HUDEP-2 (cell line): ENCODE measurements around the gene LAMA2.
"Not testable (repeated sequence)": the region's sequence is repeated elsewhere in the genome, so short reads cannot be mapped to it uniquely, and the experiment has no call there.

Experiments
- DNase-seq, 76 experiments: peaks; one replicate each; lab custom pipeline; 2025; ENCODE audit not compliant: unreplicated experiment in 76 of 76; lab: John Stamatoyannopoulos, UW

LAMA2 gene

DNA sequence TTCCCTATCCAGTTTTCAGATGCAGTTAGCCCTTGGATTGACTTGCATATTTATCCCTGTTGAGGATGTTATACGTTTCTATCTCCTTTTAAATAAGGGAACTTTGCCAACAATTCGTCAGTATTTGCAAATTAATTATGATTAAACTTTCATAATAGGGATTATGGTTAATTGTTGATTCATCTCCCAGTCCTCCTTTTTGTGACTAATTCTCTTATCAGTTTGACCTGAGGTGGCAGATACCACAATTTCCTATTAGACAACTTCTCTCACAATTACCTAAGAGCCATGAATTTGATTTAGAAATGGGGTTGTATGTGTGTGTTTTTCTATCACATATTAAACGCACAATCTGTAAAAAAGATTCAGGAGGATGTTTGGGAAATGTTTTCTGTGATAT, 172.9 kb downstream of the LAMA2 start:
- DNase-seq: no peak

DNA sequence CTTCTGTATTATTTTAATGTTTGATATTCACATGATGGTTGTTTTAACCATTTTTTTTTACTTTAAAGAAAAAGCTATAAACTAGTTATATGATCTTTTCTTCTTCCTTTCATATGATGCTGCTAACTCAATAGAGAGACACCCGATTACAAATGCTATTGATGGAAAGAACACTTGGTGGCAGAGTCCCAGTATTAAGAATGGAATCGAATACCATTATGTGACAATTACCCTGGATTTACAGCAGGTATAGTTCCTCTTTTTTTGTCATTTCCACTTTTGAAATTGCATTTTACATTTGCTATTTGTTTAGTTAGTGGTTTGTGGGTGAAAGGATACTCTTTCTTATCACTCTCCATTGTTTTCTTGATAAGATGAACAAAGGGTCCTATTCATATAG, 176.7 kb downstream of the LAMA2 start:
- DNase-seq: no peak

GRCh38 chr6:129069006-129069405, 186.1 kb downstream of the LAMA2 start:
- no peak for DNase-seq

GRCh38 chr6:129073051-129073450, 190.1 kb downstream of the LAMA2 start:
- no peak for DNase-seq

- DNase-seq: no peak
These were observed 190.9 kb downstream of the LAMA2 start for GRCh38 chr6:129073691-129074395.

DNA sequence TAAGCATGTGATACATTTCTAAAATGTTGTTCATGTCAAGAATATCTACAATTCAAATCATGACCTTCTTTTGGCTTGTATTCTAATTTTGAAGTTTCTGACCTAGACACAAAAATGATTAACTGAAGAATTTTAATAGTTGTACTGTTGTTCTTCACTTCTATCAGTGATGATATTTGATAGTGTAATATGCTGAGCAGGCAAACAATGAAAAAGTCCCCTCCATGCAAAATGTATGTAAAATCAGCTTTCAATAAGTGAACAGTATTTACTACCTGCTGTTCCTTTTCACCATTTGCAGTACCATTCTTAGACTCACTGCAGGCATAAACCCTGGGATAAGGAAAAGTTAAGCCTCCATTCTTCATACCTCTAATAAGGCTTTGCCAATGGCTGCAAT, 201.5 kb downstream of the LAMA2 start:
- DNase-seq: no peak

GRCh38 chr6:129088481-129088880, 205.5 kb downstream of the LAMA2 start:
- DNase-seq: not testable (repeated sequence)

- no peak for DNase-seq
These were observed 206.4 kb downstream of the LAMA2 start for GRCh38 chr6:129089357-129089756.

DNA sequence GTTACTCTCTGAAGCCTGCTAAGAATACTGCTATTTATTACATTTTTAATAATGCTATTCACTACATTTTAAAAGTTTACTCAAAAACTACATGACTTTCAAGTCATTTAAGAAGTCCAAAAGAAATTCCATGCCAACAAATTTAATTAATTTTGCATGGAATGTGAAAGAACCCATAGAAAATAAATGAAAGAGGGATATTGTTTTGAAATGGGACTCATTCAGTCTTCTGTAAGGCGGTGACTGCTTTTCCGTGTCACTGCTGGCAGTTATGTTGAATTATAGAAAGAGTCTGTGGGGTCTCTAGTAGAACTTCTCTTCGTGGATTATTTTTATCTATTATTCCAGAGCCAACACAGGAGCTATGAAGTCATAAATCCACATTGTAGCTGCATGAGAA, 211.2 kb downstream of the LAMA2 start:
- DNase-seq: no peak

DNA sequence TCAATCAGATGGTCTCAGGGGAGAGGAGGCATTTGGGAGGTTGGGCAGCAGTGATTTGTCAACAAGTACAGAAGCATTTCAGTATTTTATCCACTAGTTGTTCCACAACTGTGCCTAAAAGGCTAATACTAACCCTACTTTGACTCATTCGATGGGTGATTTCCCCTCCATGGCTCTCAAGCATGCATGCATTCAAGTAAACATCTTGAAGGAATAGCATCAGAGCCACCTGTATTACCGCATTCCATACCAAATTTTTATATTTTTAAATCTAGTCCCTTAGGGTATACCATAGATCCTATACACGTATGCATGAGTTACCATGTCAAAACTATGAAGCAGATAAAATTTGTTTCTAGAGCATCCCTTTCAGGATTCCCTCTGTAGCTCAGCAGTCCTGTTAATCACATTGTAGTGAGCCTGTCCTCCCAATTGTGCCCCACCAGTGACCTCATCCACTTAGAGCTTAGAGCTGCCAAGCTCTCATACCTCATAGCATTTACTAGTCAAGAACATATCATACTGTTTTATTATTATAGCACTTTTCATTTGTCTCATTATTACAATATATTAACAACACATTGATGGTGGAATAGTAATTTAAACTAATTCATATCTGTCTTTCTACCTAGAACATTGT, 213.8 kb downstream of the LAMA2 start:
- DNase-seq: no peak

DNA sequence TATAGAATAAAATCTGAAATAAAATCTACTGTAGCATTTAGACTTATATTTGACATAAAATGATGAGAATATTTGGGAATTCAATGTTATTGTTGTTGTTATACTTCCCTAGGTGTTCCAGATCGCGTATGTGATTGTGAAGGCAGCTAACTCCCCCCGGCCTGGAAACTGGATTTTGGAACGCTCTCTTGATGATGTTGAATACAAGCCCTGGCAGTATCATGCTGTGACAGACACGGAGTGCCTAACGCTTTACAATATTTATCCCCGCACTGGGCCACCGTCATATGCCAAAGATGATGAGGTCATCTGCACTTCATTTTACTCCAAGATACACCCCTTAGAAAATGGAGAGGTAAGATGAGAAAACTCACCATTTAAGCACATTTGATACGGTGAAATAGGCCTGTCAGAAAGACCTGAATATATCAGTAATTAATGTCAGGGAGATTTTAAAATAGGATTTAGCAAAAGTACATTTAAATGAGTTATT, 215.2 kb downstream of the LAMA2 start:
- no peak for DNase-seq

GRCh38 chr6:129099696-129100095, 216.8 kb downstream of the LAMA2 start:
- no peak for DNase-seq

GRCh38 chr6:129100164-129100563, 217.2 kb downstream of the LAMA2 start:
- no peak for DNase-seq

DNA sequence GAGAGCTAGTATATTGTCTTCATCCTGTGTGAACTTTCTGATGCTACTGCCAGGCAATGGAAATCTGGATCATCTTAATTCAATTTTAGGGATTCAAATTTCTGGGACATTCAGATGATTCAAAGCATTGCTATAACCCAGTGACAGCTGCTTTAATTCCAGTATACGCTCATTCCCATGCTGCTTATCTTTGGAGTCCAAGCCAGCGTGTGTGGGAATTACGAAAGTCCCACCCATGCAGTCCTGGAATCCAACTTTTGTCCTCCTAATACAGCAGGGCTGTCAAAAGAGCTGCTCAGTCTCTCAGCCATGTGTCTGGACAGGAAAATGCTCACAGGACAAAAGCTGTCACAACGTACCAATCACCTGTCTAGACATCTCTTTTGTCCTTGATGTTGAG, 219.8 kb downstream of the LAMA2 start:
- DNase-seq: no peak

- no peak for DNase-seq
These were observed 221.2 kb downstream of the LAMA2 start for GRCh38 chr6:129104131-129104530.

DNA sequence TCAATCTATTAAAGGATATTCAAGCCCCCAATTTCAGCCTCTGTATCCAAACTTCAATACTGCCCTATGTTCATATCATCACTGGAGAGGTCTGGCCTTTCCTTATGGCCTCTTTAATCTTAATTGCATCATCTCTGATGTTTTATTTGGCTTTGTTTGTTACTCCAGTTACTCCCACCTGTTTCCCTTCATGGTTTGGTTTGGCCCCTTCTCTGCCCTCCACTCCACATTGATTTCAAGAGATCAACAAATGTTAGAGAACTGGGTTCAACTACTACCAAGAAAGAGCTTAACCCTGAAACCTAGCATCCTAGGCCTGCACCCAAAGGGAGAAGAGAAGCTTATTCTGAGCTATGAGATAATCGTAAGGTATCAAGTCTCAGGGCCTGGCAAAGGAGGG, 221.6 kb downstream of the LAMA2 start:
- DNase-seq: no peak

DNA sequence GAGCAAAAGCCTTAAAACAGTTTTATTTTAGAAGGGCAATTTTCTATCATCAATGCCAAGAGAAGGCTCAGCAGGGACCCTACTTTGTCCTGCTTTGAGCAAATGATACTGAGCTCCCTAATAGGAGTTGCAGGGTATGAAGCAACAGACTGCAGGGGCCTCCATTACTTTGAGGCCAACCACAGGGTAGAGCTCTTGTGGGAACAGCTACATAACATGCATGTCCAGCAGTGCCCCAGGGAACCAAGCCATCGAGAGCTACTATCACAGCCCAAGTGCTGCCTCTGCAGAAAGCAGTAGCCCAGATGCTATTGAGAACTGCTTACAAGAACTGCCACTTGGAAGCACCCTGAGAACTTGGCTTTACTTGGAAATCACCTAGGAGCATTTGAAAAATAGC, 222.1 kb downstream of the LAMA2 start:
- DNase-seq: no peak

- no peak for DNase-seq
These were observed 222.9 kb downstream of the LAMA2 start for GRCh38 chr6:129105793-129106192.

DNA sequence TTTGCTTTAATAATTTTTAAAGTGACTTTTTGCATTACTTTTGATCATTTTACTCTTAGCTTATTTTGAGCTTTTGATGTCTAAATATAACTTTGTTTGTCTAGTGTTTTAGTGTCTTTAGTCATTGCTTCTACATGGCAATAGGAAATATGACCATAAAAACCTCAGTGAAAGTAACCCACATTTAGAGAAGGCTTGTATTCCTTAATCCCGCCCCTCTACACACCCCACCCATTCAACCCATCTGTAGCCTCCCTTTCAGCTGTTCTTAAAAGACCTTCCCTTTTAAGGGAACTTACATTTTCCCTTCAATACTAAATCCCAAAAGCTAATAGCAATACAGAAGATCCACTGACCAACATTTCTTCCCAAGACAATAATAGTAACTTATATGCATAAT, 225.4 kb downstream of the LAMA2 start:
- DNase-seq: no peak

DNA sequence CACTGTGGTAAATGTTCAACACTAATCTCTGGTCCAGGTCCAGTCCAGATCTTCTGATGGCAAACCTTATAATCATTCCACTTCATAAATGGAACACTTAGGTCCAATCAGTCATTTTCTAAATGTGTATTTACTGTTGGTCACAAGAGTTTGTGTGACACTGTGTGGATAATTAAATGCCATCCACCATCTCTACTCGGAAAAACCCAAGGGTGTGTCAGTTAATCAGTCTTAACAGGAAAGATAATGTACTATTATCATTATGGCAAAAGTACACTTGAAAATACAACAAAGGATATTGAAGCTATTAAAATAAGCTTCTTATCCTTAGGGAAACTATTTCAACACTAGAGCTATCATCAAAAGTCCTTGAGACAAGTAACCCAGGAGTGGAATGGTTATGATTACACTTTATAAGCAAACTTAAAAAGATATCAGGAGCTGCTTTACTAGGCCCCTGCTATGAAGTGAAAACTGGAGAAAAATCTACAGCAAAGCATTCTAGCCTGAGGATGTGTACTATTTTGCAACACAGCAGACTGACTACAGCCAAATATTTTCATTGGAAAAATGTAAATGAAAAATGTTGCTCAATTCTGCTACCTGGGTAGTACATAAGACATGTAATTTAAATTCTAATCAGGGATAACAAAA, 227.9 kb downstream of the LAMA2 start:
- no peak for DNase-seq

- no peak for DNase-seq
These were observed 228.4 kb downstream of the LAMA2 start for GRCh38 chr6:129111346-129111745.

- DNase-seq: no peak
These were observed 228.9 kb downstream of the LAMA2 start for GRCh38 chr6:129111853-129112252.
